K562 (cell line): ENCODE data around the gene MADD. TPM values are rescaled to one million over a fixed set of nuclear protein-coding genes. Genes with fewer than 3 reads are reported as not detected.

Source experiments
- BACH1 ChIP-seq: fragments of 200-800 bp; sonication (Bioruptor generic); IDR thresholded peaks from 2 replicates; pipeline ENCODE4 v1.6.1; 2016; ENCODE audit warnings: missing genetic modification characterization, missing compliant biosample characterization
- CBX2 ChIP-seq: fragments of 200-600 bp; sonication (generic); IDR thresholded peaks from one replicate; pipeline ENCODE4 v1.6.1; 2012; ENCODE audit warnings: mild to moderate bottlenecking, low read length, inconsistent platforms; ENCODE audit not compliant: insufficient read depth, poor library complexity, severe bottlenecking
- E4F1 ChIP-seq: fragments of 250-450 bp; sonication (Bioruptor Pico); IDR thresholded peaks from 2 replicates; pipeline ENCODE4 v1.5.0; 2021; ENCODE audit warnings: mild to moderate bottlenecking, borderline replicate concordance
- HIVEP1 ChIP-seq: fragments of 250-450 bp; sonication (Bioruptor Pico); IDR thresholded peaks from 2 replicates; pipeline ENCODE4 v1.4.0; 2020; ENCODE audit warnings: mild to moderate bottlenecking
- KAT8 ChIP-seq: fragments of 450-650 bp; IDR thresholded peaks from 2 replicates; pipeline ENCODE4 v1.6.1; 2016; ENCODE audit warnings: low read depth, mild to moderate bottlenecking
- NFYB ChIP-seq: IDR thresholded peaks from 2 replicates; pipeline ENCODE4 v1.6.1; 2011; ENCODE audit warnings: mild to moderate bottlenecking, moderate library complexity; ENCODE audit not compliant: insufficient read length; ENCODE audit errors: extremely low read depth
- RBM39 ChIP-seq: fragments of 200-400 bp; formaldehyde crosslinking; optimal IDR thresholded peaks from 2 replicates; pipeline ENCODE3; 2018; ENCODE audit warnings: low read depth, low read length
- RNF2 ChIP-seq: sonication (generic); IDR thresholded peaks from 2 replicates; pipeline ENCODE4 v1.6.1; 2016
- SMARCA5 ChIP-seq: fragments of 450-650 bp; IDR thresholded peaks from 2 replicates; pipeline ENCODE4 v1.6.1; 2016
- SP1 ChIP-seq: sonication (generic); formaldehyde crosslinking; IDR thresholded peaks from 2 replicates; pipeline ENCODE4 v1.8.1; 2022; ENCODE audit warnings: mild to moderate bottlenecking, missing genetic modification reagents
- SRSF7 ChIP-seq: fragments of 200-400 bp; formaldehyde crosslinking; optimal IDR thresholded peaks from 2 replicates; pipeline ENCODE3; 2017; ENCODE audit warnings: mild to moderate bottlenecking, low read depth, low read length
- XRCC5 ChIP-seq: fragments of 200-400 bp; formaldehyde crosslinking; IDR thresholded peaks from 2 replicates; pipeline ENCODE4 v1.6.1; 2017; ENCODE audit warnings: low read depth, mild to moderate bottlenecking, low read length
- YY1 ChIP-seq, 3 experiments: IDR thresholded peaks; 2 replicates each; pipeline ENCODE4 v1.6.1; 2011; ENCODE audit warnings: low read length in 2 of 3, mild to moderate bottlenecking in 2 of 3, moderate library complexity in 2 of 3, borderline replicate concordance in 1 of 3, control low read depth in 1 of 3, low read depth in 1 of 3; ENCODE audit not compliant: insufficient read depth in 3 of 3, insufficient replicate concordance in 2 of 3, control insufficient read depth in 1 of 3, insufficient read length in 1 of 3; ENCODE audit errors: extremely low read depth in 1 of 3
- ZNF124 ChIP-seq: sonication (generic); formaldehyde crosslinking; IDR thresholded peaks from 2 replicates; pipeline ENCODE4 v1.8.1; 2022; ENCODE audit warnings: missing genetic modification reagents
- ZNF140 ChIP-seq: fragments of 250-450 bp; sonication (Bioruptor Pico); IDR thresholded peaks from 2 replicates; pipeline ENCODE4 v1.8.0; 2021; ENCODE audit warnings: moderate library complexity, mild to moderate bottlenecking, inconsistent platforms
- ZNF253 ChIP-seq: fragments of 250-450 bp; sonication (Bioruptor Pico); conservative IDR thresholded peaks from 2 replicates; pipeline ENCODE4 v1.6.1; 2021; ENCODE audit warnings: mild to moderate bottlenecking
- ZNF639 ChIP-seq, 2 experiments: fragments of 200-800 bp in 1 of 2; sonication (Bioruptor generic) in 1 of 2; sonication (generic) in 1 of 2; formaldehyde crosslinking in 1 of 2; IDR thresholded peaks in 1 of 2; conservative IDR thresholded peaks in 1 of 2; 2 replicates each; pipeline versions ENCODE4 v1.5.0 to v1.6.1; 2016 to 2020; ENCODE audit warnings: missing compliant biosample characterization in 1 of 2, missing genetic modification characterization in 1 of 2, missing genetic modification reagents in 1 of 2
- polyA plus RNA-seq, 8 experiments: library from polyadenylated mRNA; depleted of rRNA in 4 of 8; stranded (reverse) in 5 of 8; unstranded in 3 of 8; fragments of >200 nt; fragmentation: Nextera tagmentation in 2 of 8; fragmentation: Illumina TruSeq in 1 of 8; extraction: Ambion mirVana in 2 of 8; extraction: Trizol in 1 of 8; gene quantifications; 2 replicates each; pipeline versions ENCODE4 v1.2.1 to v1.2.3, GENCODE V29; 2011 to 2014; ENCODE audit warnings: inconsistent platforms in 1 of 8, missing spikeins in 1 of 8
- total RNA-seq, 7 experiments: library from RNA; depleted of rRNA in 6 of 7; stranded (reverse); fragments of >200 nt in 6 of 7; fragmentation: Illumina TruSeq in 2 of 7; extraction: Trizol in 2 of 7; gene quantifications; 2 replicates each; pipeline versions ENCODE4 v1.2.1 to v1.2.3, GENCODE V29; 2011 to 2021; ENCODE audit warnings: low replicate concordance in 1 of 7
- TF ChIP-seq, protein P1 (sequence below): fragments of 250-450 bp; sonication (Bioruptor Pico); IDR thresholded peaks from 2 replicates; pipeline ENCODE4 v1.5.1; 2021; ENCODE audit warnings: mild to moderate bottlenecking
- TF ChIP-seq, protein P2 (sequence below): fragments of 450-650 bp; formaldehyde crosslinking; IDR thresholded peaks from 2 replicates; pipeline ENCODE4 v1.4.0; 2020; ENCODE audit warnings: mild to moderate bottlenecking, moderate library complexity
- TF ChIP-seq, protein P3 (sequence below): fragments of 250-450 bp; sonication (Bioruptor Pico); IDR thresholded peaks from 2 replicates; pipeline ENCODE4 v1.5.0; 2021

Gene MADD
- total and polyA plus RNA-seq, 9 of the 15 experiments (the other 6 are each of a cell fraction or from before 2014, with no cell fraction given), result 0.68 to 57.6 (median 33.6) TPM

DNA sequence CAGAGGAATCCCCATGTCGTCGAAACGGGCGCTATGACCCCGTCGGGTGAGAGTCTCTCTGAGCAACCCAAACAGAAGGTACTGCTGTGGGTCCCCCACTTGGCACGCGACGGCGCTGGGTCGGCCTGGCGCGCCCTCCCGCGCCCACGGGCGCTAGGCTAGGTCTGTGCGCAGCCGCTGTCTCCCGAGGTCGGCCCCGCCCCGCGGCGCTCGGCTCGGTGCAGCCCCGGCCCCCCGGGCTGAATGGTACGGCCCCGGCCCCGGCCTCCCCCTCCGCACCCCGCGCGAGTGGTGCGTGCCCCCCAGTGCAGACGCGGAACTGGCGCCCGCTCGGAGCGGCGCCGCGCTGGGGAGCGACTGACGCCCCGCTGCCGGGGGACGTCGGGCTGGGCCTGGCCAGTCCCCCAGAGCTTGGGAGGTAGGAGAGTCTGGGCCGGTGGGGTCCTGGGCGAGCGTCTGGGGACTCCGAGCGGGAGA lies at the start of gene MADD (continued):
- TF ChIP-seq E4F1 (CRISPR knock-in tag) (no peak), NFYB (no peak), KAT8 (no peak), ZNF140 (no peak), ZNF124 (CRISPR knock-in tag) (no peak), SRSF7 (no peak), CBX2 (no peak), ZNF639 (CRISPR knock-in tag; conservative IDR thresholded peaks at IDR 0.05 in 1 of 2, IDR thresholded peaks at IDR 0.05 in 1 of 2) (no peak), XRCC5 (no peak), YY1 (IDR thresholded peaks at IDR 0.05; ENCODE audit: borderline replicate concordance in 1 of 3, control insufficient read depth in 1 of 3, extremely low read depth in 1 of 3, insufficient read depth in 3 of 3, insufficient read length in 1 of 3, insufficient replicate concordance in 2 of 3, low read depth in 1 of 3, low read length in 2 of 3) (peak; percentile 4 to 40 (median 37)), SMARCA5 (no peak), BACH1 (no peak), RNF2 (no peak; the same call in 1 of the 2 replicates), ZNF253 (CRISPR knock-in tag) (no peak), HIVEP1 (CRISPR knock-in tag) (no peak), SP1 (no peak), RBM39 (no peak)
- TF ChIP-seq, protein P1, sequence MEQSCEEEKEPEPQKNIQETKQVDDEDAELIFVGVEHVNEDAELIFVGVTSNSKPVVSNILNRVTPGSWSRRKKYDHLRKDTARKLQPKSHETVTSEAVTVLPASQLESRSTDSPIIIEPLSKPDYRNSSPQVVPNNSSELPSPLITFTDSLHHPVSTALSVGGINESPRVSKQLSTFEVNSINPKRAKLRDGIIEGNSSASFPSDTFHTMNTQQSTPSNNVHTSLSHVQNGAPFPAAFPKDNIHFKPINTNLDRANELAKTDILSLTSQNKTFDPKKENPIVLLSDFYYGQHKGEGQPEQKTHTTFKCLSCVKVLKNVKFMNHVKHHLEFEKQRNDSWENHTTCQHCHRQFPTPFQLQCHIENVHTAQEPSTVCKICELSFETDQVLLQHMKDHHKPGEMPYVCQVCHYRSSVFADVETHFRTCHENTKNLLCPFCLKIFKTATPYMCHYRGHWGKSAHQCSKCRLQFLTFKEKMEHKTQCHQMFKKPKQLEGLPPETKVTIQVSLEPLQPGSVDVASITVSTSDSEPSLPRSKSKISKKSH (CRISPR knock-in tag), result no peak
- TF ChIP-seq, protein P2, sequence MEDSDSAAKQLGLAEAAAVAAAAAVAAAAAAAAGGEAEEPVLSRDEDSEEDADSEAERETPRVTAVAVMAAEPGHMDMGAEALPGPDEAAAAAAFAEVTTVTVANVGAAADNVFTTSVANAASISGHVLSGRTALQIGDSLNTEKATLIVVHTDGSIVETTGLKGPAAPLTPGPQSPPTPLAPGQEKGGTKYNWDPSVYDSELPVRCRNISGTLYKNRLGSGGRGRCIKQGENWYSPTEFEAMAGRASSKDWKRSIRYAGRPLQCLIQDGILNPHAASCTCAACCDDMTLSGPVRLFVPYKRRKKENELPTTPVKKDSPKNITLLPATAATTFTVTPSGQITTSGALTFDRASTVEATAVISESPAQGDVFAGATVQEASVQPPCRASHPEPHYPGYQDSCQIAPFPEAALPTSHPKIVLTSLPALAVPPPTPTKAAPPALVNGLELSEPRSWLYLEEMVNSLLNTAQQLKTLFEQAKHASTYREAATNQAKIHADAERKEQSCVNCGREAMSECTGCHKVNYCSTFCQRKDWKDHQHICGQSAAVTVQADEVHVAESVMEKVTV (CRISPR knock-in tag), result no peak
- TF ChIP-seq, protein P3, sequence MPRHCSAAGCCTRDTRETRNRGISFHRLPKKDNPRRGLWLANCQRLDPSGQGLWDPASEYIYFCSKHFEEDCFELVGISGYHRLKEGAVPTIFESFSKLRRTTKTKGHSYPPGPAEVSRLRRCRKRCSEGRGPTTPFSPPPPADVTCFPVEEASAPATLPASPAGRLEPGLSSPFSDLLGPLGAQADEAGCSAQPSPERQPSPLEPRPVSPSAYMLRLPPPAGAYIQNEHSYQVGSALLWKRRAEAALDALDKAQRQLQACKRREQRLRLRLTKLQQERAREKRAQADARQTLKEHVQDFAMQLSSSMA (CRISPR knock-in tag), result no peak
